Activated T-cell treated with anti-CD3 and anti-CD28 coated beads, Interleukin-2, amount 50 U/mL, for 4 hours (primary cell): ENCODE data around the gene ETV7. TPM values are rescaled to one million over a fixed set of nuclear protein-coding genes. Genes with fewer than 3 reads are reported as not detected.
"Not testable (repeated sequence)": the region's sequence is repeated elsewhere in the genome, so short reads cannot be mapped to it uniquely, and the experiment has no call there.

Experiments
- ATAC-seq, 2 donors: fragments of 200-7000 bp; cut with Tn5 transposase; one replicate each; pipeline ENCODE4 v1.10.0; 2021
- DNase-seq: peaks from one replicate; pipeline ENCODE4 v3.0.0-alpha.2; 2020
- H3K27me3 Mint-ChIP-seq: one replicate; pipeline ENCODE4 v1.8.0; 2021; ENCODE audit warnings: low read depth, mixed read lengths
- H3K36me3 Mint-ChIP-seq: one replicate; pipeline ENCODE4 v1.8.0; 2022; ENCODE audit warnings: mixed read lengths; ENCODE audit not compliant: insufficient read depth
- H3K4me1 Mint-ChIP-seq: one replicate; pipeline ENCODE4 v1.8.0; 2021; ENCODE audit warnings: low read depth, mixed read lengths
- H3K4me3 Mint-ChIP-seq: one replicate; pipeline ENCODE4 v1.8.0; 2021; ENCODE audit warnings: mild to moderate bottlenecking, moderate library complexity, mixed read lengths
- H3K9me3 Mint-ChIP-seq: one replicate; pipeline ENCODE4 v1.8.0; 2021; ENCODE audit warnings: mixed read lengths
- total RNA-seq, 3 donors: library from RNA; stranded (reverse); gene quantifications; one replicate each; pipeline ENCODE4 v1.2.1, GENCODE V29; 2021

The ETV7 gene
- total RNA-seq, 3 donors from 2014 or later = 0.45 to 4.9 (median 1.7) TPM

GRCh38 chr6:36376742-36377141 lies 10.7 kb downstream of the ETV7 start:
- Mint-ChIP-seq H3K4me3 (no peak overlapping the region), H3K36me3 (peaks cover 13% of the 10 kb centered on the region), H3K4me1 (peaks cover 11% of the 10 kb centered on the region), H3K27me3 (no peaks in the 10 kb centered on the region), H3K9me3 (no peaks in the 10 kb centered on the region)
- DNase-seq (no peak), ATAC-seq (no peak)

GRCh38 chr6:36376183-36376582 lies 11.3 kb downstream of the ETV7 start:
- ATAC-seq (no peak), DNase-seq (no peak)
- no peaks in the 10 kb centered on the region for H3K9me3 Mint-ChIP-seq
- H3K4me1 Mint-ChIP-seq = peaks cover 8% of the 10 kb centered on the region
- no peak overlapping the region for H3K4me3 Mint-ChIP-seq
- H3K27me3 Mint-ChIP-seq = no peaks in the 10 kb centered on the region
- peaks cover 11% of the 10 kb centered on the region for H3K36me3 Mint-ChIP-seq

GRCh38 chr6:36375644-36376155 lies 11.8 kb downstream of the ETV7 start:
- Mint-ChIP-seq H3K27me3 (no peaks in the 10 kb centered on the region), H3K4me1 (peaks cover 8% of the 10 kb centered on the region), H3K4me3 (no peak overlapping the region), H3K9me3 (no peaks in the 10 kb centered on the region), H3K36me3 (peaks cover 11% of the 10 kb centered on the region)
- no peak for DNase-seq
- ATAC-seq = no peak

DNA sequence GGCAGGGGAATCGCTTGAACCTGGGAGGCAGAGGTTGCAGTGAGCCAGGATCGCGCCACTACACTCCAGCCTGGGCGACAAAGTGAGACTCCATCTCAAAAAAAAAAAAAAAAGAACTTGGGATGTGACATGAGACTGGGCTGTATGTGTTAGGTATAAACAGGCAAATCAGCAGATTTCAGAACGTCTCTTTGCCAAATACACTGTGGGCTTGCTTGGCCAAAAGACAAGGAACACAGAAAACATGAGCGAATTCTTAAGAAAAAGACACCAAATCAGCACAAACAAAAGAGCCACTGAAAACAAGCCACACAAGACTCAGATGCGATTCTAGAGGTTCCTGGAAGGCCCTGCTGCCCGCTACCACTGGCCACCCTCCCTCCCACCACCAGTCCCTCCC lies 12.5 kb downstream of the ETV7 start:
- Mint-ChIP-seq H3K4me3 (no peak overlapping the region), H3K4me1 (peaks cover 8% of the 10 kb centered on the region)

DNA sequence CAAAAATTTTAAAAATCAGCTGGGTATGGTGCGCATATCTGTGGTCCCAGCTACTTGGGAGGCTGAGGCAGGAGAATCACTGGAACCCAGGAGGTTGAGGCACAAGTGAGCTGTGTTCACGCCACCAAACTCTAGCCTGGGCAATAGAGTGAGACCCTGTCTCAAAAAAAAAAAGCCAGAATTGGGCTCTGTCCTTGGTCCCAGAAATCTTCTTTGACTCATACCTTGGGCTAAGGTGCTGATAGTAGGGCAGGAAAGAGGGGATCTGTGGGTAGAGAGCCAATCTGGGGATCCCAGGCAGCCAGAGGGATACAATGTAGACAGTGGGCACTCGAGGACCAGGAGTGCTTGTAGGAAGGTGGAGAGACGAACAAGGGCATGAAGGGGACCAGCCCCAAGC lies 13.3 kb downstream of the ETV7 start:
- Mint-ChIP-seq H3K4me3 (no peak overlapping the region), H3K36me3 (peaks cover 13% of the 10 kb centered on the region), H3K4me1 (peaks cover 8% of the 10 kb centered on the region), H3K9me3 (no peaks in the 10 kb centered on the region), H3K27me3 (no peaks in the 10 kb centered on the region)
- no peak for DNase-seq
- no peak for ATAC-seq

More for the DNA sequence above, 12.5 kb downstream of the ETV7 start:
- Mint-ChIP-seq H3K36me3 (peaks cover 12% of the 10 kb centered on the region), H3K27me3 (no peaks in the 10 kb centered on the region), H3K9me3 (no peaks in the 10 kb centered on the region)
- ATAC-seq (no peak), DNase-seq (no peak)

DNA sequence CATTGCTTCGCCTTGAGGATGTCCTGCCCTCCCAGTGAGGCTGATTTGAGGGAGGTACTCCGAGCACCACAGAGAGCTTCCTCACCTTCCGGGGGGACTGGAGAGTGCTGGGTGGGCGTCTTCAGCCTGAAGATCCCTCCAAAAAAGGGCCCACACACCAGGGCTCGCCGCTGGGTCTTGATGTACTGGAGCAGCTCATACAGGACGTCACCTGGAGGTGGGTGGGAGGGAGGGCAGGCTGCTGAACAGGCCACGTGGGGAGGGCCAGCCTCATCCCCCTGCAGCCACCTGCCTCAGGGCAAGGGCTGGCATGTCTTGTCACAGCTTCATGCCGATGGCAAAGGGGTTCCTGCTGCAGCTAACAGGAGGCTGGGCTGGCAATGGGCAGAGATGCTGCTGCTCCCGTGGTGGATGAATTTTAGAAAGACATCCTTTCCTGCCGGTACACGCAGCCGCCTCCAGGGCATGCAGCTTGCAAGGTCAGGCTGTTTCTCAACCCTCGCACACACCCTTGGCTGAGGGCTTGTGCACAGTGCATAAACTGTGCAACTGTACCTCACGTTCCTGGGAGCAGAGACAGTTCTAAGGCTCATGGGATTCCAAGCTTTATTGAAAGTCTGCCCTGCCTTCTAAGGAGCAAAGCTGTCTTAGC lies 14.0 kb downstream of the ETV7 start:
- no peaks in the 10 kb centered on the region for H3K27me3 Mint-ChIP-seq
- no peak for ATAC-seq
- H3K4me3 Mint-ChIP-seq = no peak overlapping the region
- no peak for DNase-seq
- H3K36me3 Mint-ChIP-seq = peaks cover 14% of the 10 kb centered on the region
- peaks cover 6% of the 10 kb centered on the region for H3K4me1 Mint-ChIP-seq
- H3K9me3 Mint-ChIP-seq = no peaks in the 10 kb centered on the region

GRCh38 chr6:36372088-36372487 lies 15.4 kb downstream of the ETV7 start:
- Mint-ChIP-seq H3K4me1 (no peaks in the 10 kb centered on the region), H3K27me3 (no peaks in the 10 kb centered on the region), H3K4me3 (no peak overlapping the region), H3K36me3 (peaks cover 15% of the 10 kb centered on the region), H3K9me3 (no peaks in the 10 kb centered on the region)
- DNase-seq (no peak), ATAC-seq (no peak)

DNA sequence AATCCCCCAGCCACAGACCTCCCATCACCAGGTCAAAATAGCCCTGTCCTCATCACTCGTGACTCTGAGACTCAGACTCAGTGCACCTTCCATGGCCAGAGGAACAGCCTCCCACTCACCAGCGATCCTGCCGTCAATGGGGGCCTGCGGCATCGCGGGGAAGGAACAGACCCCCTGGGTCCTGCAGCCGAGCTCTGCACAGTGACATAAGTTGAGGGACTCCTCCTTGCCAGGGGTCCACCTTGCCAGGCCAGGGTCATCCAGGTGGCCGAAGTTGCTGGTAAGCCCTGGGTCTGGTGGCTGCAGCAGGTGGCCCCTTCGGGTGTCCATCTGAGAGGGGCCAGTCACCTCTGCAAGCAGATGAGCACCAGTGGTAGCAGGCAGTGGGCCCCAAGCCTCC lies 16.3 kb downstream of the ETV7 start:
- Mint-ChIP-seq H3K4me1 (no peaks in the 10 kb centered on the region), H3K9me3 (no peaks in the 10 kb centered on the region)
- no peak for ATAC-seq

GRCh38 chr6:36370638-36371037 lies 16.8 kb downstream of the ETV7 start:
- Mint-ChIP-seq H3K4me3 (no peak overlapping the region), H3K4me1 (no peaks in the 10 kb centered on the region), H3K36me3 (peaks cover 15% of the 10 kb centered on the region), H3K27me3 (no peaks in the 10 kb centered on the region), H3K9me3 (no peaks in the 10 kb centered on the region)
- ATAC-seq (no peak), DNase-seq (no peak)

More for the DNA sequence above, 16.3 kb downstream of the ETV7 start:
- H3K27me3 Mint-ChIP-seq = no peaks in the 10 kb centered on the region
- H3K36me3 Mint-ChIP-seq = peaks cover 15% of the 10 kb centered on the region
- H3K4me3 Mint-ChIP-seq = no peak overlapping the region
- DNase-seq = no peak

- Mint-ChIP-seq H3K4me1 (peaks cover 4% of the 10 kb centered on the region), H3K4me3 (no peak overlapping the region), H3K9me3 (no peaks in the 10 kb centered on the region), H3K27me3 (no peaks in the 10 kb centered on the region), H3K36me3 (peaks cover 15% of the 10 kb centered on the region)
- no peak for ATAC-seq
- DNase-seq = no peak
These were observed 18.3 kb downstream of the ETV7 start for GRCh38 chr6:36368921-36369865.

DNA sequence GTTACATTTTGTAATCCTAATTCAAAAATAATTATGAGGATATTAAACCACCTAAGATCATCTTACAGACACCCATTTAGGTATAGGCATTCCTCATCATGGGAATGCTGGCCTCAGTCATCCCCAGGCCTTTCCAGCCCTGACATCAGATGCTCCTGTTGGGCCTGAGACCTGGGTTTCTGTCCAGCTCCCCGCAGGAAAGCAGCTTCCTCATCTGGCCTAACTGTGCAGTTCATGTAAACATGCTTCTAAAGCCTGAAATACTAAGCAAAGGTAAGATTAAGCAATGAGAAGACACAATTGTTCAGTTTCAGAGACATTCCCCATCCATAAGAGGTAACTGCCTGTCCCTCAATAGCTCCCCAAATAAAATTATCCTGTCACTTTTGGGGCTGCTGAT lies 19.0 kb downstream of the ETV7 start:
- ATAC-seq (no peak), DNase-seq (no peak)
- H3K36me3 Mint-ChIP-seq = peaks cover 15% of the 10 kb centered on the region
- H3K4me1 Mint-ChIP-seq = peaks cover 4% of the 10 kb centered on the region
- H3K4me3 Mint-ChIP-seq = no peak overlapping the region
- H3K27me3 Mint-ChIP-seq = no peaks in the 10 kb centered on the region
- no peaks in the 10 kb centered on the region for H3K9me3 Mint-ChIP-seq

DNA sequence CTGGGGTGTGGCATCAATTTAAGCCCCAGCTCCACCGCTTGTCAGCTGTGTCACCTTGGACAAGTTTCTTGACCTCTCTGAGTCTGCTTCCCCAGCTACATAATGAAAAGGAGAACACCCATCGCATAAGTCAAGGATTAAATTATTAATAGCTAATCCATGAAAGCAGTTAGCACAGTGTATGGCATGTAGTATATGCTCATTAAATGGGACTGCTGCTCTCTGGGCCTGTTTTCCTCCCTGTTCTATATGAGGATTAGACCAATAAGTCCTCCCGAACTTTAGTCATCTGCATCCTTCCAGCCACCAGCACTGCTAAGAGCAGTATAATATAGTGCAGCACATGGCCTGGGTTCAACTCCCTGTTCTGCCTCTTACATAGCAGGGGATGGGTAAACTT lies 19.7 kb downstream of the ETV7 start:
- no peak overlapping the region for H3K4me3 Mint-ChIP-seq
- no peak for ATAC-seq
- no peaks in the 10 kb centered on the region for H3K27me3 Mint-ChIP-seq
- H3K9me3 Mint-ChIP-seq = no peaks in the 10 kb centered on the region
- no peak for DNase-seq
- peaks cover 4% of the 10 kb centered on the region for H3K4me1 Mint-ChIP-seq
- H3K36me3 Mint-ChIP-seq = peaks cover 15% of the 10 kb centered on the region

GRCh38 chr6:36364669-36365479 lies 22.6 kb downstream of the ETV7 start:
- H3K27me3 Mint-ChIP-seq = no peaks in the 10 kb centered on the region
- ATAC-seq = peak; percentile 37 to 41
- no peak for DNase-seq

GRCh38 chr6:36364061-36364635 lies 23.3 kb downstream of the ETV7 start:
- DNase-seq, H3K4me3 Mint-ChIP-seq, H3K36me3 Mint-ChIP-seq, H3K9me3 Mint-ChIP-seq, H3K4me1 Mint-ChIP-seq, ATAC-seq, H3K27me3 Mint-ChIP-seq: not testable (repeated sequence)

More at GRCh38 chr6:36364669-36365479, 22.6 kb downstream of the ETV7 start:
- Mint-ChIP-seq H3K4me3 (no peak overlapping the region), H3K9me3 (no peaks in the 10 kb centered on the region), H3K4me1 (peaks cover 10% of the 10 kb centered on the region), H3K36me3 (peaks cover 4% of the 10 kb centered on the region)
